Measurements from ENCODE around the gene CENPF. TPM values are rescaled to one million over a fixed set of nuclear protein-coding genes. Genes with fewer than 3 reads are reported as not detected.

CENPF gene
- total and polyA plus RNA-seq, 3 experiments from 2014 or later = 0.77 to 45.5 (median 44.2) TPM

GRCh38 chr1:214688891-214689290 lies 85.9 kb downstream of the CENPF start:
- no peaks in the 10 kb centered on the region for H3K27me3 ChIP-seq (ENCODE audit: insufficient read depth, low read length, poor library complexity, severe bottlenecking)

GRCh38 chr1:214694769-214695168 lies 91.8 kb downstream of the CENPF start:
- no peak overlapping the region for H3K4me3 ChIP-seq (ENCODE audit: low read length)
- no peaks in the 10 kb centered on the region for H3K36me3 Mint-ChIP-seq
- H3K4me3 Mint-ChIP-seq = no peak overlapping the region
- H3K27ac Mint-ChIP-seq = no peak overlapping the region
- CTCF ChIA-PET = no interaction called here
- H3K9me3 ChIP-seq (ENCODE audit: low read length) = no peaks in the 10 kb centered on the region
- peaks cover 0 to 5% of the 10 kb centered on the region in 2 donors for H3K27me3 Mint-ChIP-seq
- H3K4me1 Mint-ChIP-seq = no peaks in the 10 kb centered on the region
- POLR2A ChIA-PET = no interaction called here
- H3K36me3 ChIP-seq (ENCODE audit: insufficient read depth, low read length) = no peaks in the 10 kb centered on the region
- no peaks in the 10 kb centered on the region for H3K27me3 ChIP-seq (ENCODE audit: insufficient read depth, low read length, poor library complexity, severe bottlenecking)
- DNase-seq = no peak
- no peaks in the 10 kb centered on the region for H3K9me3 Mint-ChIP-seq
- H3K27ac ChIP-seq (ENCODE audit: low read depth, low read length) = no peak overlapping the region
- H3K4me1 ChIP-seq (ENCODE audit: insufficient read depth, low read length) = no peaks in the 10 kb centered on the region

More at GRCh38 chr1:214688891-214689290, 85.9 kb downstream of the CENPF start:
- no peaks in the 10 kb centered on the region for H3K9me3 ChIP-seq (ENCODE audit: low read length)
- ChIA-PET POLR2A (no interaction called here), CTCF (no interaction called here)
- no peak for DNase-seq
- peaks cover 0 to 2% (median 0%) of the 10 kb centered on the region in 5 donors for H3K9me3 Mint-ChIP-seq
- H3K27ac ChIP-seq (ENCODE audit: low read depth, low read length) = no peak overlapping the region
- H3K4me1 ChIP-seq (ENCODE audit: insufficient read depth, low read length) = no peaks in the 10 kb centered on the region
- H3K36me3 Mint-ChIP-seq = no peaks in the 10 kb centered on the region
- no peak overlapping the region for H3K4me3 ChIP-seq (ENCODE audit: low read length)
- H3K4me1 Mint-ChIP-seq = no peaks in the 10 kb centered on the region
- no peaks in the 10 kb centered on the region for H3K36me3 ChIP-seq (ENCODE audit: insufficient read depth, low read length)
- peaks cover 1 to 9% of the 10 kb centered on the region in 2 donors for H3K27me3 Mint-ChIP-seq
- H3K4me3 Mint-ChIP-seq = no peak overlapping the region
- peak overlapping the region in 1 of 8 donors; percentile 41 for H3K27ac Mint-ChIP-seq

- ChIA-PET POLR2A (no interaction called here), CTCF (no interaction called here)
- Histone ChIP-seq H3K27me3 (ENCODE audit: insufficient read depth, low read length, poor library complexity, severe bottlenecking) (no peaks in the 10 kb centered on the region), H3K4me1 (ENCODE audit: insufficient read depth, low read length) (no peaks in the 10 kb centered on the region), H3K9me3 (ENCODE audit: low read length) (no peaks in the 10 kb centered on the region), H3K27ac (ENCODE audit: low read depth, low read length) (no peak overlapping the region), H3K4me3 (ENCODE audit: low read length) (no peak overlapping the region), H3K36me3 (ENCODE audit: insufficient read depth, low read length) (no peaks in the 10 kb centered on the region)
- no peak for DNase-seq
- no peaks in the 10 kb centered on the region for H3K36me3 Mint-ChIP-seq
- H3K9me3 Mint-ChIP-seq = peaks cover 0 to 4% (median 0%) of the 10 kb centered on the region in 5 donors
- H3K4me1 Mint-ChIP-seq = no peaks in the 10 kb centered on the region
- H3K4me3 Mint-ChIP-seq = no peak overlapping the region
- no peak overlapping the region for H3K27ac Mint-ChIP-seq
- peaks cover 0 to 5% of the 10 kb centered on the region in 2 donors for H3K27me3 Mint-ChIP-seq
These were observed 95.6 kb downstream of the CENPF start for GRCh38 chr1:214698559-214698958.

GRCh38 chr1:214700437-214700836 lies 97.4 kb downstream of the CENPF start:
- no peak overlapping the region for H3K4me3 Mint-ChIP-seq
- CTCF ChIA-PET = no interaction called here

GRCh38 chr1:214702556-214702955 lies 99.6 kb downstream of the CENPF start:
- no peaks in the 10 kb centered on the region for H3K36me3 Mint-ChIP-seq
- ChIA-PET POLR2A (no interaction called here), CTCF (no interaction called here)
- H3K36me3 ChIP-seq (ENCODE audit: insufficient read depth, low read length) = no peaks in the 10 kb centered on the region
- no peak overlapping the region for H3K4me3 ChIP-seq (ENCODE audit: low read length)
- H3K27me3 Mint-ChIP-seq = peaks cover 0 to 1% of the 10 kb centered on the region in 2 donors
- H3K9me3 Mint-ChIP-seq = peaks cover 4 to 32% (median 10%) of the 10 kb centered on the region in 5 donors
- DNase-seq = no peak
- H3K27ac Mint-ChIP-seq = no peak overlapping the region
- H3K9me3 ChIP-seq (ENCODE audit: low read length) = no peaks in the 10 kb centered on the region
- H3K4me1 ChIP-seq (ENCODE audit: insufficient read depth, low read length) = no peaks in the 10 kb centered on the region
- no peaks in the 10 kb centered on the region for H3K4me1 Mint-ChIP-seq
- no peak overlapping the region for H3K4me3 Mint-ChIP-seq
- no peaks in the 10 kb centered on the region for H3K27me3 ChIP-seq (ENCODE audit: insufficient read depth, low read length, poor library complexity, severe bottlenecking)
- H3K27ac ChIP-seq (ENCODE audit: low read depth, low read length) = no peak overlapping the region

More at GRCh38 chr1:214700437-214700836, 97.4 kb downstream of the CENPF start:
- no peaks in the 10 kb centered on the region for H3K9me3 ChIP-seq (ENCODE audit: low read length)
- Mint-ChIP-seq H3K9me3 (peaks cover 0 to 20% (median 7%) of the 10 kb centered on the region in 5 donors), H3K27ac (no peak overlapping the region), H3K36me3 (no peaks in the 10 kb centered on the region), H3K27me3 (peaks cover 0 to 1% of the 10 kb centered on the region in 2 donors), H3K4me1 (no peaks in the 10 kb centered on the region)
- DNase-seq = no peak
- POLR2A ChIA-PET = no interaction called here
- no peak overlapping the region for H3K27ac ChIP-seq (ENCODE audit: low read depth, low read length)
- no peaks in the 10 kb centered on the region for H3K27me3 ChIP-seq (ENCODE audit: insufficient read depth, low read length, poor library complexity, severe bottlenecking)
- no peaks in the 10 kb centered on the region for H3K4me1 ChIP-seq (ENCODE audit: insufficient read depth, low read length)
- no peak overlapping the region for H3K4me3 ChIP-seq (ENCODE audit: low read length)
- H3K36me3 ChIP-seq (ENCODE audit: insufficient read depth, low read length) = no peaks in the 10 kb centered on the region

GRCh38 chr1:214707306-214708087 lies 104.5 kb downstream of the CENPF start:
- Mint-ChIP-seq H3K4me3 (no peak overlapping the region), H3K9me3 (peaks cover 7 to 32% (median 10%) of the 10 kb centered on the region in 5 donors), H3K36me3 (no peaks in the 10 kb centered on the region), H3K4me1 (no peaks in the 10 kb centered on the region), H3K27ac (no peak overlapping the region), H3K27me3 (peaks cover 2 to 5% of the 10 kb centered on the region in 2 donors)
- POLR2A ChIA-PET = no interaction called here
- H3K36me3 ChIP-seq (ENCODE audit: insufficient read depth, low read length) = no peaks in the 10 kb centered on the region
- no peak for DNase-seq
- no peaks in the 10 kb centered on the region for H3K4me1 ChIP-seq (ENCODE audit: insufficient read depth, low read length)
- H3K4me3 ChIP-seq (ENCODE audit: low read length) = no peak overlapping the region
- H3K27ac ChIP-seq (ENCODE audit: low read depth, low read length) = no peak overlapping the region
- no peaks in the 10 kb centered on the region for H3K27me3 ChIP-seq (ENCODE audit: insufficient read depth, low read length, poor library complexity, severe bottlenecking)
- no peaks in the 10 kb centered on the region for H3K9me3 ChIP-seq (ENCODE audit: low read length)
- CTCF ChIA-PET = no interaction called here

GRCh38 chr1:214708321-214708955 lies 105.4 kb downstream of the CENPF start:
- Histone ChIP-seq H3K4me3 (ENCODE audit: low read length) (no peak overlapping the region), H3K36me3 (ENCODE audit: insufficient read depth, low read length) (no peaks in the 10 kb centered on the region), H3K4me1 (ENCODE audit: insufficient read depth, low read length) (no peaks in the 10 kb centered on the region), H3K27ac (ENCODE audit: low read depth, low read length) (no peak overlapping the region), H3K27me3 (ENCODE audit: insufficient read depth, low read length, poor library complexity, severe bottlenecking) (no peaks in the 10 kb centered on the region), H3K9me3 (ENCODE audit: low read length) (no peaks in the 10 kb centered on the region)
- no peak for DNase-seq
- Mint-ChIP-seq H3K36me3 (no peaks in the 10 kb centered on the region), H3K4me3 (no peak overlapping the region), H3K4me1 (no peaks in the 10 kb centered on the region), H3K27me3 (peaks cover 2 to 5% of the 10 kb centered on the region in 2 donors), H3K27ac (no peak overlapping the region), H3K9me3 (peaks cover 5 to 30% (median 10%) of the 10 kb centered on the region in 5 donors)
- POLR2A ChIA-PET = no interaction called here
- CTCF ChIA-PET = interaction anchor here (0.9 kb wide), 1 partner anchor 15 kb away, joined by 3 read pairs; no protein-coding TSS in a partner anchor

GRCh38 chr1:214709241-214709640 lies 106.2 kb downstream of the CENPF start:
- Mint-ChIP-seq H3K4me3 (no peak overlapping the region), H3K4me1 (no peaks in the 10 kb centered on the region), H3K36me3 (no peaks in the 10 kb centered on the region), H3K27ac (no peak overlapping the region), H3K27me3 (peaks cover 5 to 6% of the 10 kb centered on the region in 2 donors), H3K9me3 (peaks cover 2 to 22% (median 10%) of the 10 kb centered on the region in 5 donors)
- Histone ChIP-seq H3K27me3 (ENCODE audit: insufficient read depth, low read length, poor library complexity, severe bottlenecking) (no peaks in the 10 kb centered on the region), H3K4me1 (ENCODE audit: insufficient read depth, low read length) (no peaks in the 10 kb centered on the region), H3K36me3 (ENCODE audit: insufficient read depth, low read length) (no peaks in the 10 kb centered on the region), H3K4me3 (ENCODE audit: low read length) (no peak overlapping the region), H3K27ac (ENCODE audit: low read depth, low read length) (no peak overlapping the region), H3K9me3 (ENCODE audit: low read length) (no peaks in the 10 kb centered on the region)
- ChIA-PET POLR2A (no interaction called here), CTCF (interaction anchor here (0.9 kb wide), 1 partner anchor 16 kb away, joined by 3 read pairs; no protein-coding TSS in a partner anchor)
- no peak for DNase-seq
